Heart left ventricle (tissue), 16 donors: ENCODE results near the gene DAW1. TPM values are rescaled to one million over a fixed set of nuclear protein-coding genes. Genes with fewer than 3 reads are reported as not detected.

Experiments used
- ATAC-seq, 4 donors: fragments of 200-7000 bp; cut with Tn5 transposase; one replicate each; pipeline ENCODE4 v1.9.1; 2020 to 2022; ENCODE audit warnings: moderate library complexity in 4 of 4, mild to moderate bottlenecking in 3 of 4, moderate number of reproducible peaks in 1 of 4
- DNase-seq, 5 donors: peaks; one replicate each; pipeline ENCODE4 v3.0.0-alpha.2; 2020
- H3K27ac ChIP-seq, 12 donors: fragments of 200-600 bp; sonication (generic) in 4 of 12; one replicate each; pipeline versions ENCODE4 v1.5.0 to v1.8.0; 2016 to 2022; ENCODE audit warnings: mild to moderate bottlenecking in 2 of 12
- H3K27me3 ChIP-seq, 9 donors: fragments of 200-600 bp; sonication (generic) in 2 of 9; one replicate each; pipeline versions ENCODE4 v1.5.1 to v1.8.0; 2016 to 2022; ENCODE audit warnings: mild to moderate bottlenecking in 3 of 9
- H3K36me3 ChIP-seq, 9 donors: fragments of 200-600 bp; sonication (generic) in 2 of 9; one replicate each; pipeline versions ENCODE4 v1.5.0 to v1.8.0; 2018 to 2022; ENCODE audit warnings: mild to moderate bottlenecking in 2 of 9
- H3K4me1 ChIP-seq, 12 donors: fragments of 200-600 bp; sonication (generic) in 4 of 12; one replicate each; pipeline versions ENCODE4 v1.5.0 to v1.8.0; 2016 to 2022; ENCODE audit warnings: mild to moderate bottlenecking in 3 of 12
- H3K4me3 ChIP-seq, 12 donors: fragments of 200-600 bp; sonication (generic) in 4 of 12; one replicate each; pipeline versions ENCODE4 v1.5.0 to v1.8.0; 2017 to 2022; ENCODE audit warnings: mild to moderate bottlenecking in 9 of 12, moderate library complexity in 4 of 12
- H3K9me3 ChIP-seq, 12 donors: fragments of 200-600 bp; sonication (generic) in 4 of 12; one replicate each; pipeline versions ENCODE4 v1.5.0 to v1.8.0; 2016 to 2022; ENCODE audit warnings: mild to moderate bottlenecking in 1 of 12
- CTCF ChIP-seq, 12 donors: fragments of 200-600 bp; sonication (generic) in 4 of 12; IDR thresholded peaks; one replicate each; pipeline versions ENCODE4 v1.5.0 to v1.8.0; 2018 to 2022; ENCODE audit warnings: antibody characterized with exemption in 12 of 12, mild to moderate bottlenecking in 5 of 12
- POLR2A ChIP-seq, 2 donors: fragments of 450-650 bp; IDR thresholded peaks; one replicate each; pipeline ENCODE4 v1.6.1; 2017; ENCODE audit warnings: antibody characterized with exemption in 2 of 2, mild to moderate bottlenecking in 2 of 2, moderate library complexity in 2 of 2
- WGBS, 4 donors: extraction: QIAGEN DNeasy Blood & Tissue Kit in 2 of 4; methylation state at CpG; one replicate each; pipeline versions ENCODE4 v1.1.5 to v1.1.7; 2013 to 2018; 5-methylcytosine and 5-hydroxymethylcytosine counted together
- intact Hi-C, 10 donors: fragments of 100-400 bp; cut with DNase I; formaldehyde crosslinking; loops; one replicate each; pipeline versions ENCODE4 v1.11.1 to v1.14.2; 2022
- polyA plus RNA-seq, 2 donors: library from polyadenylated mRNA; stranded (reverse); fragments of 200-250 nt; gene quantifications; one replicate each; pipeline ENCODE4 v1.2.3, GENCODE V29; 2013
- total RNA-seq, 9 donors: library from RNA; depleted of rRNA in 2 of 9; stranded (reverse); fragments of >200 nt in 2 of 9; fragmentation: NEBNext Ultra II Directional in 3 of 9; extraction: Animal tissue kit (Norgen Biotek cat#: 25700) in 3 of 9; gene quantifications; one replicate each; pipeline versions ENCODE4 v1.1.0 to v1.2.4, GENCODE V29; 2016 to 2023
- donor health status: ischemic (EF 13 %, LVEDD 7.1; RV severe dilation, severe dysfunction).
- donor health status: healthy with polysubstance abuse.
- donor health status: DM: no; HTN: yes; CAD: no.
- donor health status: DM: no; HTN: no; CAD: no.
- donor health status: ischemic (EF 25% LVEDD 6.9; RV normal size, moderate dysfunction).
- donor health status: ischemic (EF 25% LVEDD 5.7; RV mildly dilated, moderate dysfunction).
- donor health status: healthy.
- donor health status: DM: yes; HTN: yes; CAD: no.
- donor health status: ischemic (EF 35%, LVEDD 5.7; RV mildly dilated, moderate dysfunction).
- donor health status: nonischemic (EF 11% LVEDD 7.7; RV severe dilation, severe dysfunction).
- donor health status: DM: yes; HTN: yes; CAD: no.
- donor health status: PGD.
- donor health status: ischemic (EF 29% LVEDD 5.4; RV normal size, mild dysfunction).
- donor health status: nonischemic (EF 23%, LVEDD 6.1; RV moderate dilation, normal function).

The DAW1 gene
- total and polyA plus RNA-seq, 11 donors = 0.20 to 1.3 (median 0.47) TPM; not detected in 6

- ATAC-seq = peak in 3 of 4 donors; percentile 30 to 63 (median 56)
- intact Hi-C loops = loop anchor here in 1 of 10 donors (10.0 kb wide), 1 partner anchor 459 kb away; no protein-coding TSS in a partner anchor
Observed at GRCh38 chr2:227864161-227864756, 7.2 kb upstream of the DAW1 start.

GRCh38 chr2:227865291-227865690, 6.1 kb upstream of the DAW1 start:
- H3K4me1 ChIP-seq = peaks cover 0 to 20% (median 0%) of the 10 kb centered on the region in 12 donors
- intact Hi-C loops = loop anchor here in 1 of 10 donors (10.0 kb wide), 1 partner anchor 460 kb away; no protein-coding TSS in a partner anchor
- H3K9me3 ChIP-seq = no peaks in the 10 kb centered on the region
- no peak for DNase-seq
- H3K4me3 ChIP-seq = no peak overlapping the region
- WGBS, 4 donors = 80 to 88% (median 85%) methylated on average over 4 of the region's 4 CpGs
- TF ChIP-seq CTCF (IDR thresholded peaks at IDR 0.05) = no peak
- TF ChIP-seq POLR2A (IDR thresholded peaks at IDR 0.05) = no peak
- H3K36me3 ChIP-seq = no peaks in the 10 kb centered on the region
- H3K27ac ChIP-seq = no peak overlapping the region
- ATAC-seq = no peak
- peaks cover 0 to 5% (median 0%) of the 10 kb centered on the region in 9 donors for H3K27me3 ChIP-seq

More at GRCh38 chr2:227864161-227864756, 7.2 kb upstream of the DAW1 start:
- Histone ChIP-seq H3K36me3 (no peaks in the 10 kb centered on the region), H3K9me3 (no peaks in the 10 kb centered on the region), H3K27me3 (peaks cover 0 to 5% (median 0%) of the 10 kb centered on the region in 9 donors), H3K4me3 (no peak overlapping the region), H3K27ac (peak overlapping the region in 4 of 12 donors; percentile 17 to 60 (median 40)), H3K4me1 (peaks cover 0 to 22% (median 0%) of the 10 kb centered on the region in 12 donors)
- WGBS, 4 donors = 48 to 58% (median 57%) methylated on average over 9 of the region's 9 CpGs
- DNase-seq = no peak
- no peak for TF ChIP-seq CTCF (IDR thresholded peaks at IDR 0.05)
- no peak for TF ChIP-seq POLR2A (IDR thresholded peaks at IDR 0.05)

- peaks cover 0 to 14% (median 0%) of the 10 kb centered on the region in 9 donors for H3K27me3 ChIP-seq
- H3K9me3 ChIP-seq = no peaks in the 10 kb centered on the region
- intact Hi-C loops = loop anchor here in 1 of 10 donors (10.0 kb wide), 1 partner anchor 463 kb away; no protein-coding TSS in a partner anchor
- H3K36me3 ChIP-seq = no peaks in the 10 kb centered on the region
- DNase-seq (no peak), ATAC-seq (no peak)
- H3K4me3 ChIP-seq = no peak overlapping the region
- 82 to 90% (median 84%) methylated on average over 2 of the region's 2 CpGs for WGBS, 4 donors
- H3K4me1 ChIP-seq = peaks cover 0 to 21% (median 0%) of the 10 kb centered on the region in 12 donors
- TF ChIP-seq POLR2A (IDR thresholded peaks at IDR 0.05) (no peak), CTCF (IDR thresholded peaks at IDR 0.05) (no peak)
- no peak overlapping the region for H3K27ac ChIP-seq
Observed at GRCh38 chr2:227867386-227867785, 4.0 kb upstream of the DAW1 start.

- intact Hi-C loops = no loop called here
- peak overlapping the region in 10 of 12 donors; percentile 20 to 54 (median 44) for H3K4me3 ChIP-seq
- DNase-seq (no peak), ATAC-seq (no peak)
- H3K4me1 ChIP-seq = peaks cover 0 to 9% (median 0%) of the 10 kb centered on the region in 12 donors
- no peaks in the 10 kb centered on the region for H3K9me3 ChIP-seq
- H3K36me3 ChIP-seq = no peaks in the 10 kb centered on the region
- peaks cover 0 to 29% (median 0%) of the 10 kb centered on the region in 9 donors for H3K27me3 ChIP-seq
- no peak for TF ChIP-seq CTCF (IDR thresholded peaks at IDR 0.05)
- no peak for TF ChIP-seq POLR2A (IDR thresholded peaks at IDR 0.05)
- WGBS, 4 donors = 57 to 63% (median 60%) methylated on average over 13 of the region's 13 CpGs
- no peak overlapping the region for H3K27ac ChIP-seq
Observed at GRCh38 chr2:227870710-227871374, 589 bp upstream of the DAW1 start.
